ENCODE results near the gene MAP4K4. TPM values are rescaled to one million over a fixed set of nuclear protein-coding genes. Genes with fewer than 3 reads are reported as not detected.
A peak's percentile ranks its signal among the peaks of the same experiment; 100 is the strongest.

MAP4K4 gene
- total RNA-seq, 2 experiments from 2014 or later = 92.8 to 94.0 TPM

GRCh38 chr2:101843471-101843870, 146.0 kb downstream of the MAP4K4 start:
- no peak for TF ChIP-seq CTCF (IDR thresholded peaks at IDR 0.05)
- no peak for ATAC-seq (ENCODE audit: poor library complexity)
- Histone ChIP-seq H3K36me3 (ENCODE audit: insufficient read depth, low read length) (peaks cover 95% of the 10 kb centered on the region), H3K4me3 (ENCODE audit: low read length) (no peak overlapping the region), H3K27ac (ENCODE audit: low read depth in 1 of 2, low read length in 2 of 2) (no peak overlapping the region), H3K9me3 (ENCODE audit: control insufficient read depth in 1 of 2, insufficient read depth in 1 of 2, low read length in 2 of 2) (no peaks in the 10 kb centered on the region), H3K27me3 (ENCODE audit: control insufficient read depth in 1 of 2, insufficient read depth in 2 of 2, low read length in 2 of 2) (no peaks in the 10 kb centered on the region), H3K4me1 (ENCODE audit: insufficient read depth, low read length) (peaks cover 14% of the 10 kb centered on the region)
- Mint-ChIP-seq H3K36me3 (ENCODE audit: low read depth) (peaks cover 97% of the 10 kb centered on the region), H3K4me1 (ENCODE audit: low read depth) (peaks cover 53% of the 10 kb centered on the region), H3K27me3 (no peaks in the 10 kb centered on the region), H3K9me3 (no peaks in the 10 kb centered on the region), H3K4me3 (no peak overlapping the region), H3K27ac (peak overlapping the region; percentile 32)
- POLR2A ChIA-PET = no interaction called here
- intact Hi-C loops (cut with DNase I, micrococcal nuclease) = no loop called here
- CTCF ChIA-PET = no interaction called here
- DNase-seq = no peak

GRCh38 chr2:101844055-101844635, 146.6 kb downstream of the MAP4K4 start:
- H3K4me1 ChIP-seq (ENCODE audit: insufficient read depth, low read length) = peaks cover 14% of the 10 kb centered on the region
- no peaks in the 10 kb centered on the region for H3K9me3 ChIP-seq (ENCODE audit: control insufficient read depth in 1 of 2, insufficient read depth in 1 of 2, low read length in 2 of 2)
- Mint-ChIP-seq H3K4me1 (ENCODE audit: low read depth) (peaks cover 53% of the 10 kb centered on the region), H3K27me3 (no peaks in the 10 kb centered on the region), H3K27ac (no peak overlapping the region), H3K36me3 (ENCODE audit: low read depth) (peaks cover 97% of the 10 kb centered on the region), H3K9me3 (no peaks in the 10 kb centered on the region), H3K4me3 (no peak overlapping the region)
- H3K27ac ChIP-seq (ENCODE audit: low read depth in 1 of 2, low read length in 2 of 2) = no peak overlapping the region
- ChIA-PET CTCF (interaction anchor here (0.9 to 1.2 kb wide), 2 partner anchors 13 to 21 kb away, joined by 3 read pairs; no protein-coding TSS in a partner anchor), POLR2A (no interaction called here)
- intact Hi-C loops (cut with DNase I, micrococcal nuclease) = no loop called here
- no peak for TF ChIP-seq CTCF (IDR thresholded peaks at IDR 0.05)
- ATAC-seq (ENCODE audit: poor library complexity) (no peak), DNase-seq (no peak)
- H3K4me3 ChIP-seq (ENCODE audit: low read length) = no peak overlapping the region
- H3K27me3 ChIP-seq (ENCODE audit: control insufficient read depth in 1 of 2, insufficient read depth in 2 of 2, low read length in 2 of 2) = no peaks in the 10 kb centered on the region
- peaks cover 95% of the 10 kb centered on the region for H3K36me3 ChIP-seq (ENCODE audit: insufficient read depth, low read length)

GRCh38 chr2:101846973-101847372, 149.5 kb downstream of the MAP4K4 start:
- DNase-seq = no peak
- no peak overlapping the region for H3K4me3 Mint-ChIP-seq
- Histone ChIP-seq H3K4me1 (ENCODE audit: insufficient read depth, low read length) (peaks cover 9% of the 10 kb centered on the region), H3K36me3 (ENCODE audit: insufficient read depth, low read length) (peaks cover 90% of the 10 kb centered on the region), H3K27ac (ENCODE audit: low read depth in 1 of 2, low read length in 2 of 2) (no peak overlapping the region), H3K27me3 (ENCODE audit: control insufficient read depth in 1 of 2, insufficient read depth in 2 of 2, low read length in 2 of 2) (no peaks in the 10 kb centered on the region), H3K9me3 (ENCODE audit: control insufficient read depth in 1 of 2, insufficient read depth in 1 of 2, low read length in 2 of 2) (no peaks in the 10 kb centered on the region), H3K4me3 (ENCODE audit: low read length) (no peak overlapping the region)
- intact Hi-C loops (cut with DNase I, micrococcal nuclease) = no loop called here
- H3K36me3 Mint-ChIP-seq (ENCODE audit: low read depth) = peaks cover 97% of the 10 kb centered on the region
- H3K4me1 Mint-ChIP-seq (ENCODE audit: low read depth) = peaks cover 28% of the 10 kb centered on the region
- ChIA-PET POLR2A (no interaction called here), CTCF (interaction anchor here (1.2 to 1.7 kb wide), 2 partner anchors 11 to 428 kb away, joined by 3 to 5 read pairs; no protein-coding TSS in a partner anchor)
- no peaks in the 10 kb centered on the region for H3K9me3 Mint-ChIP-seq
- no peaks in the 10 kb centered on the region for H3K27me3 Mint-ChIP-seq
- TF ChIP-seq CTCF (IDR thresholded peaks at IDR 0.05) = no peak
- no peak overlapping the region for H3K27ac Mint-ChIP-seq
- ATAC-seq (ENCODE audit: poor library complexity) = no peak

Data from CD4-positive, alpha-beta T cell (primary cell).